Measurements from ENCODE around the gene LHX2. TPM values are rescaled to one million over a fixed set of nuclear protein-coding genes. Genes with fewer than 3 reads are reported as not detected.

Gene LHX2
- total RNA-seq, 1 experiment from 2014 or later, result not detected

- no peaks in the 10 kb centered on the region for H3K9me3 Mint-ChIP-seq (ENCODE audit: low read depth, unreplicated experiment)
- peaks cover 99% of the 10 kb centered on the region for H3K27me3 Mint-ChIP-seq (ENCODE audit: unreplicated experiment)
- intact Hi-C loops (cut with micrococcal nuclease; ENCODE audit: unreplicated experiment), result no loop called here
- no peaks in the 10 kb centered on the region for H3K36me3 Mint-ChIP-seq (ENCODE audit: insufficient read depth, unreplicated experiment)
- no peak for TF ChIP-seq CTCF (IDR thresholded peaks at IDR 0.05; ENCODE audit: unreplicated experiment)
- CTCF ChIA-PET, result no interaction called here
- no peak overlapping the region for H3K27ac Mint-ChIP-seq (ENCODE audit: unreplicated experiment)
- BruUV-seq (replicated peaks), result no TSS peak
- H3K4me3 Mint-ChIP-seq (ENCODE audit: low read depth, unreplicated experiment), result no peak overlapping the region
- no peak for DNase-seq
- H3K4me1 Mint-ChIP-seq (ENCODE audit: low read depth, unreplicated experiment), result peaks cover under 1% of the 10 kb centered on the region
Observed at GRCh38 chr9:124004593-124004992, 7.0 kb upstream of the LHX2 start.

GRCh38 chr9:124005029-124005771, 6.4 kb upstream of the LHX2 start:
- H3K4me1 Mint-ChIP-seq (ENCODE audit: low read depth, unreplicated experiment), result no peaks in the 10 kb centered on the region
- H3K27me3 Mint-ChIP-seq (ENCODE audit: unreplicated experiment), result peaks cover 99% of the 10 kb centered on the region
- no TSS peak for BruUV-seq (replicated peaks)
- no peak overlapping the region for H3K27ac Mint-ChIP-seq (ENCODE audit: unreplicated experiment)
- intact Hi-C loops (cut with micrococcal nuclease; ENCODE audit: unreplicated experiment), result no loop called here
- CTCF ChIA-PET, result interaction anchor here (1.0 kb wide), 1 partner anchor 31 kb away, joined by 3 read pairs; no protein-coding TSS in a partner anchor
- no peak overlapping the region for H3K4me3 Mint-ChIP-seq (ENCODE audit: low read depth, unreplicated experiment)
- no peak for DNase-seq
- TF ChIP-seq CTCF (IDR thresholded peaks at IDR 0.05; ENCODE audit: unreplicated experiment), result no peak
- H3K9me3 Mint-ChIP-seq (ENCODE audit: low read depth, unreplicated experiment), result no peaks in the 10 kb centered on the region
- no peaks in the 10 kb centered on the region for H3K36me3 Mint-ChIP-seq (ENCODE audit: insufficient read depth, unreplicated experiment)

- CTCF ChIA-PET, result no interaction called here
- no peaks in the 10 kb centered on the region for H3K9me3 Mint-ChIP-seq (ENCODE audit: low read depth, unreplicated experiment)
- no peak overlapping the region for H3K27ac Mint-ChIP-seq (ENCODE audit: unreplicated experiment)
- H3K4me1 Mint-ChIP-seq (ENCODE audit: low read depth, unreplicated experiment), result no peaks in the 10 kb centered on the region
- H3K4me3 Mint-ChIP-seq (ENCODE audit: low read depth, unreplicated experiment), result no peak overlapping the region
- TF ChIP-seq CTCF (IDR thresholded peaks at IDR 0.05; ENCODE audit: unreplicated experiment), result no peak
- H3K36me3 Mint-ChIP-seq (ENCODE audit: insufficient read depth, unreplicated experiment), result no peaks in the 10 kb centered on the region
- peaks cover 94% of the 10 kb centered on the region for H3K27me3 Mint-ChIP-seq (ENCODE audit: unreplicated experiment)
- intact Hi-C loops (cut with micrococcal nuclease; ENCODE audit: unreplicated experiment), result no loop called here
- no peak for DNase-seq
- no TSS peak for BruUV-seq (replicated peaks)
Observed at GRCh38 chr9:124006448-124007361, 4.9 kb upstream of the LHX2 start.

- intact Hi-C loops (cut with micrococcal nuclease; ENCODE audit: unreplicated experiment), result no loop called here
- DNase-seq, result no peak
- Mint-ChIP-seq H3K4me3 (ENCODE audit: low read depth, unreplicated experiment) (no peak overlapping the region), H3K4me1 (ENCODE audit: low read depth, unreplicated experiment) (no peaks in the 10 kb centered on the region), H3K9me3 (ENCODE audit: low read depth, unreplicated experiment) (no peaks in the 10 kb centered on the region), H3K27me3 (ENCODE audit: unreplicated experiment) (peaks cover 83% of the 10 kb centered on the region), H3K27ac (ENCODE audit: unreplicated experiment) (no peak overlapping the region), H3K36me3 (ENCODE audit: insufficient read depth, unreplicated experiment) (no peaks in the 10 kb centered on the region)
- no TSS peak for BruUV-seq (replicated peaks)
- CTCF ChIA-PET, result no interaction called here
- no peak for TF ChIP-seq CTCF (IDR thresholded peaks at IDR 0.05; ENCODE audit: unreplicated experiment)
Observed at GRCh38 chr9:124007565-124008302, 3.8 kb upstream of the LHX2 start.
